T-cell (primary cell): Measurements from ENCODE around the gene STIM1. TPM values are rescaled to one million over a fixed set of nuclear protein-coding genes. Genes with fewer than 3 reads are reported as not detected.

Experiments
- ATAC-seq, 4 experiments: fragments of 200-7000 bp in 3 of 4; fragments of 150-1000 bp in 1 of 4; cut with Tn5 transposase; replicated peaks in 1 of 4; 1 replicate in 3 of 4; 2 replicates in 1 of 4; pipeline ENCODE4 v1.10.0; 2021; ENCODE audit warnings: moderate library complexity in 3 of 4, mild to moderate bottlenecking in 2 of 4, moderate number of reproducible peaks in 1 of 4
- CTCF ChIA-PET, 2 donors: fragments of 300-600 bp; sonication (Branson Sonifier 250); formaldehyde crosslinking; loops; one replicate each; lab custom pipeline; 2022; ENCODE audit warnings: antibody characterized with exemption in 2 of 2; lab: Charles Lee
- POLR2A ChIA-PET, 2 donors: fragments of 300-600 bp; sonication (Branson Sonifier 250); formaldehyde crosslinking; loops; one replicate each; lab custom pipeline; 2022; ENCODE audit warnings: antibody characterized with exemption in 2 of 2; lab: Charles Lee
- DNase-seq, 35 experiments: peaks; one replicate each; pipeline versions ENCODE4 v3.0.0 to v3.0.0-alpha.2; 2013 to 2023
- H3K27ac ChIP-seq: one replicate; pipeline ENCODE4 v1.5.1; 2013; ENCODE audit warnings: low read length
- H3K27me3 ChIP-seq, 2 experiments: replicated peaks in 1 of 2; 1 replicate in 1 of 2; 2 replicates in 1 of 2; pipeline versions ENCODE4 v1.6.1 to v1.7.0; 2013; ENCODE audit warnings: low read length in 1 of 2, mixed read lengths in 1 of 2; ENCODE audit not compliant: control insufficient read depth in 2 of 2, insufficient read depth in 2 of 2; ENCODE audit errors: extremely low read depth in 1 of 2
- H3K36me3 ChIP-seq, 2 donors: 1 replicate in 1 of 2; 2 replicates in 1 of 2; pipeline versions ENCODE4 v1.6.1 to v1.7.0; 2013; ENCODE audit warnings: low read length in 1 of 2; ENCODE audit not compliant: control insufficient read depth in 2 of 2, insufficient read depth in 1 of 2; ENCODE audit errors: extremely low read depth in 1 of 2
- H3K4me1 ChIP-seq, 2 experiments: 1 replicate in 1 of 2; 2 replicates in 1 of 2; pipeline versions ENCODE4 v1.6.1 to v1.7.0; 2013; ENCODE audit warnings: low read length in 2 of 2, mixed read lengths in 1 of 2; ENCODE audit not compliant: insufficient read depth in 2 of 2, control insufficient read depth in 1 of 2; ENCODE audit errors: extremely low read depth in 1 of 2
- H3K4me3 ChIP-seq, 2 donors: 1 replicate in 1 of 2; 2 replicates in 1 of 2; pipeline versions ENCODE4 v1.5.1 to v1.7.0; 2013; ENCODE audit warnings: mild to moderate bottlenecking in 2 of 2, low read length in 1 of 2, moderate library complexity in 1 of 2; ENCODE audit not compliant: control insufficient read depth in 1 of 2; ENCODE audit errors: extremely low read depth in 1 of 2
- H3K9me3 ChIP-seq: 2 replicates; pipeline ENCODE4 v1.7.0; 2013
- H3K27ac Mint-ChIP-seq, 2 donors: one replicate each; pipeline ENCODE4 v1.8.0; 2020 to 2021; ENCODE audit warnings: mild to moderate bottlenecking in 2 of 2, mixed read lengths in 2 of 2
- H3K27me3 Mint-ChIP-seq, 2 donors: one replicate each; pipeline ENCODE4 v1.8.0; 2021 to 2022; ENCODE audit warnings: mixed read lengths in 2 of 2
- H3K36me3 Mint-ChIP-seq: one replicate; pipeline ENCODE4 v1.8.0; 2021; ENCODE audit warnings: mixed read lengths
- H3K4me1 Mint-ChIP-seq, 3 donors: one replicate each; pipeline ENCODE4 v1.8.0; 2020 to 2022; ENCODE audit warnings: mixed read lengths in 3 of 3, mild to moderate bottlenecking in 1 of 3
- H3K4me3 Mint-ChIP-seq, 3 donors: one replicate each; pipeline ENCODE4 v1.8.0; 2020 to 2022; ENCODE audit warnings: mild to moderate bottlenecking in 3 of 3, mixed read lengths in 3 of 3, moderate library complexity in 3 of 3
- H3K9me3 Mint-ChIP-seq, 3 donors: one replicate each; pipeline ENCODE4 v1.8.0; 2020 to 2022; ENCODE audit warnings: mixed read lengths in 3 of 3
- WGBS: methylation state at CpG from one replicate; pipeline ENCODE4 v1.1.5; 2013; ENCODE audit warnings: missing lambda C conversion rate; ENCODE audit not compliant: insufficient coverage; 5-methylcytosine and 5-hydroxymethylcytosine counted together
- total RNA-seq, 35 experiments: library from RNA in 6 of 35; stranded (reverse) in 6 of 35; fragments of 120-200 nt in 1 of 35; gene quantifications; one replicate each; pipeline versions ENCODE4 v1.2.1 to v1.2.4 and lab custom pipeline; 2013 to 2026

The STIM1 gene
- total RNA-seq, 5 donors from 2014 or later (not counting 1 experiment from before 2014, with no cell fraction given) = 87.6 to 139 (median 94.5) TPM

- Mint-ChIP-seq H3K36me3 (peaks cover 28% of the 10 kb centered on the region), H3K27me3 (no peaks in the 10 kb centered on the region), H3K9me3 (no peaks in the 10 kb centered on the region), H3K27ac (peak overlapping the region; percentile 84 to 87), H3K4me3 (no peak overlapping the region), H3K4me1 (peaks cover 58 to 59% (median 59%) of the 10 kb centered on the region in 3 donors)
- WGBS = no CpG with 5 or more reads among the region's 1 CpG
- H3K4me1 ChIP-seq = peaks cover 12 to 40% of the 10 kb centered on the region in 2 experiments
- no peaks in the 10 kb centered on the region for H3K27me3 ChIP-seq
- ATAC-seq (no peak), DNase-seq (no peak)
- ChIA-PET CTCF (interaction anchor here (0.5 to 4.0 kb wide), 7 partner anchors 8 to 228 kb away, joined by 3 to 17 read pairs (median 4); partner anchors contain the start of gene STIM1 (in 1 of the 2)), POLR2A (interaction anchor here (0.5 to 0.6 kb wide), 2 partner anchors 14 to 84 kb away, joined by 3 to 8 read pairs; no protein-coding TSS in a partner anchor)
- no peak overlapping the region for H3K27ac ChIP-seq
- H3K4me3 ChIP-seq = no peak overlapping the region
- peaks cover 0 to 21% of the 10 kb centered on the region in 2 donors for H3K36me3 ChIP-seq
- no peaks in the 10 kb centered on the region for H3K9me3 ChIP-seq
Measured at GRCh38 chr11:4064278-4064955, 209.0 kb downstream of the STIM1 start.

GRCh38 chr11:4065086-4065485, 209.6 kb downstream of the STIM1 start:
- H3K9me3 Mint-ChIP-seq = no peaks in the 10 kb centered on the region
- H3K4me3 ChIP-seq = no peak overlapping the region
- peak overlapping the region; percentile 84 to 86 for H3K27ac Mint-ChIP-seq
- H3K4me3 Mint-ChIP-seq = no peak overlapping the region
- H3K9me3 ChIP-seq = no peaks in the 10 kb centered on the region
- H3K36me3 ChIP-seq = peaks cover 1 to 20% of the 10 kb centered on the region in 2 donors
- POLR2A ChIA-PET = interaction anchor here (0.5 to 0.6 kb wide), 2 partner anchors 15 to 84 kb away, joined by 3 to 8 read pairs; no protein-coding TSS in a partner anchor
- no CpG with 5 or more reads among the region's 1 CpG for WGBS
- DNase-seq = peak in 1 of 35 experiments; percentile 48
- CTCF ChIA-PET = interaction anchor here in 1 of 2 donors (0.7 to 4.0 kb wide), 5 partner anchors 8 to 229 kb away, joined by 4 to 17 read pairs (median 4); partner anchors contain the start of gene STIM1
- H3K4me1 ChIP-seq = peaks cover 12 to 45% of the 10 kb centered on the region in 2 experiments
- peaks cover 63 to 65% (median 65%) of the 10 kb centered on the region in 3 donors for H3K4me1 Mint-ChIP-seq
- peak overlapping the region; percentile 17 for H3K27ac ChIP-seq
- ATAC-seq = peak in 3 of 4 experiments; percentile 48 to 74 (median 54)
- peaks cover 21% of the 10 kb centered on the region for H3K36me3 Mint-ChIP-seq
- no peaks in the 10 kb centered on the region for H3K27me3 Mint-ChIP-seq
- H3K27me3 ChIP-seq = no peaks in the 10 kb centered on the region

- Histone ChIP-seq H3K4me3 (no peak overlapping the region), H3K36me3 (peaks cover 4 to 14% of the 10 kb centered on the region in 2 donors), H3K27me3 (no peaks in the 10 kb centered on the region), H3K27ac (peak overlapping the region; percentile 17), H3K9me3 (no peaks in the 10 kb centered on the region), H3K4me1 (peaks cover 12 to 45% of the 10 kb centered on the region in 2 experiments)
- H3K27me3 Mint-ChIP-seq = no peaks in the 10 kb centered on the region
- peaks cover 68 to 71% (median 70%) of the 10 kb centered on the region in 3 donors for H3K4me1 Mint-ChIP-seq
- no peaks in the 10 kb centered on the region for H3K9me3 Mint-ChIP-seq
- H3K4me3 Mint-ChIP-seq = no peak overlapping the region
- POLR2A ChIA-PET = interaction anchor here in 1 of 2 donors (0.5 to 1.2 kb wide), 3 partner anchors 11 to 217 kb away, joined by 3 to 4 read pairs (median 4); no protein-coding TSS in a partner anchor
- WGBS = no CpG with 5 or more reads among the region's 2 CpGs
- CTCF ChIA-PET = interaction anchor here in 1 of 2 donors (0.5 to 4.8 kb wide), 6 partner anchors 16 to 285 kb away, joined by 4 to 28 read pairs (median 8); partner anchors contain the start of gene STIM1
- H3K36me3 Mint-ChIP-seq = peaks cover 20% of the 10 kb centered on the region
- ATAC-seq (no peak), DNase-seq (no peak)
- peak overlapping the region; percentile 84 to 86 for H3K27ac Mint-ChIP-seq
Measured at GRCh38 chr11:4065601-4066377, 210.3 kb downstream of the STIM1 start.

GRCh38 chr11:4066910-4067309, 211.4 kb downstream of the STIM1 start:
- H3K27ac ChIP-seq = peak overlapping the region; percentile 46
- H3K4me3 Mint-ChIP-seq = no peak overlapping the region
- no CpG with 5 or more reads among the region's 5 CpGs for WGBS
- DNase-seq = no peak
- peaks cover 72 to 74% (median 73%) of the 10 kb centered on the region in 3 donors for H3K4me1 Mint-ChIP-seq
- ChIA-PET POLR2A (interaction anchor here in 1 of 2 donors (0.6 kb wide), 1 partner anchor 195 kb away, joined by 4 read pairs; no protein-coding TSS in a partner anchor), CTCF (interaction anchor here in 1 of 2 donors (1.2 to 4.8 kb wide), 3 partner anchors 212 to 225 kb away, joined by 5 to 28 read pairs (median 15); partner anchors contain the start of gene STIM1)
- no peaks in the 10 kb centered on the region for H3K27me3 ChIP-seq
- H3K27me3 Mint-ChIP-seq = no peaks in the 10 kb centered on the region
- ATAC-seq = peak in 2 of 4 experiments; percentile 32 to 50
- H3K27ac Mint-ChIP-seq = peak overlapping the region; percentile 63 to 84
- peaks cover 12 to 45% of the 10 kb centered on the region in 2 experiments for H3K4me1 ChIP-seq
- no peak overlapping the region for H3K4me3 ChIP-seq
- H3K9me3 ChIP-seq = no peaks in the 10 kb centered on the region
- peaks cover 13% of the 10 kb centered on the region for H3K36me3 Mint-ChIP-seq
- H3K9me3 Mint-ChIP-seq = no peaks in the 10 kb centered on the region
- peaks cover 4 to 12% of the 10 kb centered on the region in 2 donors for H3K36me3 ChIP-seq

GRCh38 chr11:4068962-4069361, 213.5 kb downstream of the STIM1 start:
- Histone ChIP-seq H3K4me3 (no peak overlapping the region), H3K27ac (peak overlapping the region; percentile 58), H3K27me3 (no peaks in the 10 kb centered on the region), H3K36me3 (peaks cover 4 to 28% of the 10 kb centered on the region in 2 donors), H3K4me1 (peaks cover 15 to 45% of the 10 kb centered on the region in 2 experiments), H3K9me3 (no peaks in the 10 kb centered on the region)
- no CpG with 5 or more reads among the region's 1 CpG for WGBS
- Mint-ChIP-seq H3K36me3 (peaks cover 23% of the 10 kb centered on the region), H3K4me1 (peaks cover 81 to 89% (median 83%) of the 10 kb centered on the region in 3 donors), H3K27me3 (no peaks in the 10 kb centered on the region), H3K27ac (peak overlapping the region; percentile 81 to 84), H3K9me3 (no peaks in the 10 kb centered on the region), H3K4me3 (peak overlapping the region in 1 of 3 donors; percentile 5)
- POLR2A ChIA-PET = no interaction called here
- CTCF ChIA-PET = interaction anchor here in 1 of 2 donors (0.6 to 4.8 kb wide), 4 partner anchors 214 to 371 kb away, joined by 5 to 28 read pairs (median 6); partner anchors contain the start of genes RHOG and STIM1
- ATAC-seq (peak in 2 of 4 experiments; percentile 22 to 35), DNase-seq (peak in 1 of 35 experiments; percentile 9)
